HG02943 (cell line): ENCODE data around the gene ASPHD2.

Experiments used
- ATAC-seq: cut with Tn5 transposase; IDR thresholded peaks from one replicate; pipeline ENCODE4 v1.9.1; 2021; ENCODE audit warnings: mild to moderate bottlenecking, low read depth, moderate library complexity; ENCODE audit not compliant: unreplicated experiment

The ASPHD2 gene

GRCh38 chr22:26466196-26466595 lies 37.1 kb downstream of the ASPHD2 start:
- no peak for ATAC-seq

GRCh38 chr22:26470807-26471206 lies 41.7 kb downstream of the ASPHD2 start:
- no peak for ATAC-seq

GRCh38 chr22:26471522-26471921 lies 42.5 kb downstream of the ASPHD2 start:
- ATAC-seq, result no peak

- ATAC-seq, result no peak
These were observed 45.6 kb downstream of the ASPHD2 start for GRCh38 chr22:26474682-26475081.

- ATAC-seq, result no peak
These were observed 47.8 kb downstream of the ASPHD2 start for GRCh38 chr22:26476705-26477340.

- ATAC-seq, result no peak
These were observed 48.3 kb downstream of the ASPHD2 start for GRCh38 chr22:26477341-26477731.

- no peak for ATAC-seq
These were observed 50.2 kb downstream of the ASPHD2 start for GRCh38 chr22:26479043-26479791.

DNA sequence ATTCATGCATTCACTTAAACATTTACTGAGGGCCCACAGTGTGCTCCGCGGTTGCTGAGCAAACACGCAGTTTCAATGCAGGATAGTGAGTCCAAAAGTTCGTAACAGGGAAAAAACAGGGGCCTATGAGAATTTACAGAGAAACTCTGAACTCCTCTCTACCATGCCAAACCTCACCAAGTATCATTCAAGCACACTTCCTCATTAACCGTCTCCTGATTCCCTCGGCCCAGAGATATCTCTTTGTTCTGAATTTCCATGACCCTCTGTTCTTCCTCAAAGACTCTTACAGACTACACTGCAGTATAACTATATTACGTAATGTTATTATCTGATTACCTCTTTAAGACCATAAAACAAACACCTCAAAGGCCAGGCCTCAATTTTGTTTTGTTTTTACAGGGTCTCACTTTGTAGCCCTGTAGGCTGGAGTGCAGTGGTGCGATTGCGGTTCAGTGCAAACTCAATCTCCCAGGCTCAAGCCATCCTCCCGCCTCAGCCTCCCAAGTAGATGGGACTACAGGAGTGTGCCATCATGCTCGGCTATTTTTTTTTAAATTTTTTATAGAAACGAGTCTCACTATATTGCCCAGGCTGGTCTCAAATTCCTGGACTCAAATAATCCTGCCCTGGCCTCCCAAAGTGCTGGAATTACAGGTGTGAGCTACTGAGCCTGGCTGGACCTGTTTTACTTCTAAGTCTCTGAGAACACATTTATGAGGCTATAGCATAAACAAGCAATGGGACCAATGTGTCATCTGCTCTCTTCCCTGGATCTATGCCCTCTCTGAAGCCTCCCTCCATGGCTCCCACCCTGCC lies 50.9 kb downstream of the ASPHD2 start:
- no peak for ATAC-seq

DNA sequence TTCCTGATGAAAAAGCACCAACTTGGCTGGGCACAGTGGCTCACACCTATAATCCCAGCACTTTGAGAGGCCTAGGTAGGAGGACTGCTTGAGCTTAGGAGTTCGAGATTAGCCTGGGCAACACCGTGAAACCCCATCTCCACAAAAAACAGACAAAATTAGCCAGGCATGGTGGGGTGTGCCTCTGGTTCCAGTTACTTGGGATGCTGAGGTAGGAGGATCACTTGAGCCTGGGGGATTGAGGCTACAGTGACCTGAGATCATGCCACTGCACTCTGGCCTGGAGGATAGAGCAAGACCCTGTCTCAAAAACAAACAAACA lies 51.5 kb downstream of the ASPHD2 start:
- no peak for ATAC-seq

DNA sequence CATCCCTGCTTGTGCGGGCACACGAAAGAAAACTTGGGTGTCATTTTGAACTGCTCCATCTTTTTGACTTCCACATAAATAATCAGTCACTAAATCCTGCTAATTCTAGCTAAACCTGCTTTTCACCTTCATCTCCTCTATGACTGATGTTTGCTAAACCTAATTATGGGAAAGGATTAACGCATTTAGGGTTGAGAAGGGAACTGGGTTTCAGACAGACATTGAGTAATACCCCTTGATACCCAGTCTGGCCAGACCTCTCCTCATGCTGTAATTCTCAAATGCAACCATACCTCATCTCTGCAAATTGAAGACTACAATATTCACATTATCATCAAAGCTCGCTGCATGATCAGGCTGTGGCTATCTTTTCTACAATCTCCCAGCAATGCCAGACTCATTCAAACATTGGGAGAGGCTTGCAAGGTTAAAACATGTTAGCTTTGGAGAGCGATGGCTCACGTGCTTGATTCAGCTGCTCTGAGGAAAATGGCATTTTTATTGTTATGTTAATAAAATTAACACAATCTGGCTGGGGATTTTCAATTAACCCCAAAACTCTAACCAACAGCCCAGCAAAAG lies 52.1 kb downstream of the ASPHD2 start:
- ATAC-seq, result no peak

GRCh38 chr22:26481694-26482093 lies 52.6 kb downstream of the ASPHD2 start:
- ATAC-seq, result no peak

DNA sequence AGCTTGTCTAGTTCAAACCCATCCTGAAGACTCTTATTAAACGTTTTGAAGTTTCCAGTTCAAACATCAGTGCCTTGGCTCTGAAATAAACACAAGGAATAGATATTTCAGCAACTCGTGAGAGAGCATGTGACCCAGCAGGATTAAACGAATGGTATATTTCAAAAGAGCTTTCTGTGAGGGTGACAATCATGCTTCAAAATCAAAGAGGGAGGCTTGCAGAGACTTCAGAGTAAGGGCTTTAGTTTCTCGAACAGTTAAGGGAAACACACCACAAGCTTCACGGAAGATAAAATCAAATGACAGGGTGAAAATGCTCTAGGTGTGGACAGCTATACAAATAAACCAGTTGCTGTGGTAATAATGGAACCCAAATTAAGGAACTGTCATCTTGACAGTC lies 53.1 kb downstream of the ASPHD2 start:
- no peak for ATAC-seq

DNA sequence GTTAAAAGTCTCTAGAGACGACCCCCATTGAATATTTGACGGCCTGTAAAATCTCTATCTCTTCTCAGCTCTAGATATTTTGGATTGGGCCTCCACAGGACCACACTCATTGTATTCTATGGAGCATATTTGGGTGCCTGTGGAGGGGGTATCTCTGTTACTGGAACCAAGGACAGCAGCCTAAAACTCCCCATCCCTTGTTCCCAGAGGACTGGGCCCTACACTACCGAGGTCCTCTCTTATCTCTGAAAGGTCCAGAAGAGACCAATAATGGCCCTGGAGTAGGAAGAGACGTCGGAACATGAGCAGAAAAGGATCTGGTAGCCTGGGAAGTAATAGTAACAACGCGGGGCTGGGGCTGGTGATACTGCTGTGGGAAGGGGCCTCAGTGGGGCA lies 54.0 kb downstream of the ASPHD2 start:
- no peak for ATAC-seq

GRCh38 chr22:26483439-26484359 lies 54.6 kb downstream of the ASPHD2 start, which contains the start of the genes HPS4 and SRRD:
TSS of gene HPS4 (minus strand) at chr22:26483783. CDS start at chr22:26481762, 2,021 bp downstream.
TSS of gene SRRD (plus strand) at chr22:26483877. CDS start at chr22:26483891, 14 bp downstream.
- peak; percentile 62 for ATAC-seq

- ATAC-seq, result no peak
These were observed 55.3 kb downstream of the ASPHD2 start for GRCh38 chr22:26484360-26484706.

DNA sequence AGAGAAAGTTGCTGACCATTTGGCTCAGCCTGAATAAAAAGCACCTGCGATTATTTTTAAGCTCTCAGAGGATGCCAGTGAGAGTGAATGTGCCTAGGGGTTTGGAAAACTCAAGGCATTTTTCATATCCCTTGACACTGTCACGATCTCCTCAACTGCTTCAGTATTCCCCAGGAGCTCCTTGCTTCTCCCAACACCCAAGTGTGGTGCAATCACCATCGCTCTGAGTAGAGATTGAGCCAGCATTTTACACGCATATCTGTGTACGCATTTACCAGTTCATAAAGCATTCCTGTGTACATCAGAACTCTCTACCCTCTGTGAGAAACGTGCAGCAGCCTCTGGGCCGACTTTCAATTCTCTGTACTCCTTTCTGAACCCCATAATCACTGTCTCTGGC lies 56.0 kb downstream of the ASPHD2 start:
- ATAC-seq, result no peak

GRCh38 chr22:26485806-26486390 lies 56.8 kb downstream of the ASPHD2 start:
- no peak for ATAC-seq

GRCh38 chr22:26486394-26486793 lies 57.3 kb downstream of the ASPHD2 start:
- no peak for ATAC-seq

GRCh38 chr22:26487996-26488395 lies 58.9 kb downstream of the ASPHD2 start:
- ATAC-seq, result no peak
